H54 (cell line): ENCODE data around the gene TRIM67.

Experiments used
- DNase-seq: peaks from one replicate; pipeline ENCODE4 v3.0.0; 2011; ENCODE audit warnings: low spot score, mixed read lengths; ENCODE audit not compliant: insufficient read length
- FAIRE-seq: peaks from 3 replicates; lab custom pipeline; 2011; peaks lifted over from hg19 to GRCh38; lab: Jason Lieb, UNC
- POLR2A ChIP-seq: IDR thresholded peaks from 2 replicates; pipeline ENCODE4 v1.6.1; 2011; ENCODE audit warnings: low read depth, mild to moderate bottlenecking, low read length

Gene TRIM67

DNA sequence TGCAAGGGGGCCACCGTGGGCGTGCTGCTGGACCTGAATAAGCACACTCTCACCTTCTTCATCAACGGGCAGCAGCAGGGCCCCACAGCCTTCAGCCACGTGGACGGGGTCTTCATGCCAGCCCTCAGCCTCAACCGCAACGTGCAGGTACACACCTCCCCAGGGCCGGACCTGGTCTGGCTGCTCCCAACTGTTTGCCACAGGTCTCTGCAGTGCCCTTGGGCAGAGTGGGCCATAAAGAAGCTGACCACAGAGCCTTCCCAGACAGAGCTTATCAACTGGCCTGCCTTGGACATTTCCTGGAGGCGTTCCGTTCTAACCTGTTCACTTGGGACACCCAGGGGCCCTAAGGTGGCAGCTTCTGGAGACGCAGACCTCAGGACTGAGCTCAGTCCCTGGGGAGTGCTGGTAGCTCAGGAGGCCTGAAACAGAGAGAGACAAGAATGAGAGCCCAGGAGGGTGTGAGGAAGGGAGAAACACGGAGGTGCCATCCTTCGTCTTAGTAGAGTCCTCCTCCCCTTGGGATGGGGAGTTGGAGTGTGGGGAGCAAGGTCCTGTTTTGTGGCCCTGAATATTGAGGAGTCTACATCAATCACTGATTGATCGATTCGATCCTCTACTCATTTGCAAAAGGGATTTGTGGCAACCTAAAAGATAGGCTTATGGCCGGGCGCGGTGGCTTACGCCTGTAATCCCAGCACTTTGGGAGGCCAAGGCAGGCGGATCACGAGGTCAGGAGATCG is 52.1 kb downstream of the TRIM67 start:
- no peak for TF ChIP-seq POLR2A
- DNase-seq, result no peak
- FAIRE-seq, result no peak

DNA sequence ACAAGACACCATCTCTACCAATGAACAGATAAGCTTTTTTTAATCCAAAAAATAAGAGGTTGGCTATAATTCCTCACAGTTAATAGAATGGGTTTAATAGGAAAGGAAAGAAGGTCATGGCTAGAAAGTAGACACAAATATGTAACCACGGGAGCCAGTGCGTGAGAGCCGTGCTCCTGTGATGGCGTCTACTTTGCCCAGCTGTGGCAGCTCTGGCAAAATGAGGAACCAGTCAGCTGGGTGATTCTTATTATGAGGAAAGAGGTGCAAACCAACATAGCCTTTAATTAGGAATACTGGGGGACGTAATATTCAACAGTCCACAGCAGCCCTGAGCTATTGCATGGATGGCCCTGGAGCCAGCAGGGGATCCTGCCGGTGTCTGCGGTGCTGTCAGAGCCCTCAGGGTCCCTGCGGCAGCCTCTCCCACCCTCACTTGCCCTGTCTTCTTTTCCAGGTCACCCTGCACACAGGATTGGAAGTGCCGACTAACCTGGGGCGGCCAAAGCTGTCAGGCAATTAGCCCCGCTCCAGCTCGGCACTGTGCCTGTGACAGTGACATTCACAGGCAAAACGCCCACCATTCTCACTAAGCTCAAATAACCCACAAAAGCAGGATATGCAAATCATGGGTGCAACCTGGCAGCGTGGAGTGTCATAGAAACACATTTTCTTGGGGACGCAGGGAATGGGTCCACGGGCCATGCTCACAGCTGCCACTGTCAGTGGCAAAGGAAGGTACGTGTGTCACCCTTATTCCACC is 53.2 kb downstream of the TRIM67 start:
- DNase-seq (no peak), FAIRE-seq (no peak)
- no peak for TF ChIP-seq POLR2A

DNA sequence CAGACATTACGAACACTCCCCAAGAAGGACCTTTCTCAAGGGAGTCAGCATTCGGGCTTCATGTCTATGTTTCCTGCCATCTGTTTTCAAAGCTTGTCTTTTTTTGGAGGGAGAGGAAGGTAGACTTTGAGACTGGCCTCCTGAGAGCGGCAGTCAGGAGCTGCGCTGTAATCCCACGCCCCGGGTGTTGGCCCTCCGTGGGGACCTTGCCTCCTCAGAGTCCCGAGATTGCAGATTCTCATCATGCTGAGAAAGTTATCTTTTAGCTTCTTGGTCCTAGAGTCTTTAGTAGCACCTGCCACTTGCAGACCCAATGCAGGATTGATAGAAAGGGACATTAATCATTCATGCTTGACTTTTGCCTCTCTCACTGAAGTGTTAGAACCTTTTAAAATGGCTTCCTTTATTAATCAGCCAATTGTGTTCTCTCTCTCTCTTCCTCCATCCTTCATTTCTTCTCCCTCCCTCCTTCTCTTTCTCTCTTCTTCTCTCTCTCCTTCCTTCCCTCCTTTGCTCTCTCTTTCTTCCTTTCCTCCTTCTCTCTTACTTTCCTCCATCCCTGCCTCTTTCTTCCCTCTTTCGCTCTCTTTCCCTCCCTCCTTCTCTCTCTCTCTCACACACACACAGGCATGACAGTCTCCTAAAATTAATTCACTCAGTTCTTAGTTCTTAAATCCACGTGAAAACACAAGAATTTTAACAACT is 54.0 kb downstream of the TRIM67 start:
- TF ChIP-seq POLR2A, result no peak
- FAIRE-seq (no peak), DNase-seq (no peak)

DNA sequence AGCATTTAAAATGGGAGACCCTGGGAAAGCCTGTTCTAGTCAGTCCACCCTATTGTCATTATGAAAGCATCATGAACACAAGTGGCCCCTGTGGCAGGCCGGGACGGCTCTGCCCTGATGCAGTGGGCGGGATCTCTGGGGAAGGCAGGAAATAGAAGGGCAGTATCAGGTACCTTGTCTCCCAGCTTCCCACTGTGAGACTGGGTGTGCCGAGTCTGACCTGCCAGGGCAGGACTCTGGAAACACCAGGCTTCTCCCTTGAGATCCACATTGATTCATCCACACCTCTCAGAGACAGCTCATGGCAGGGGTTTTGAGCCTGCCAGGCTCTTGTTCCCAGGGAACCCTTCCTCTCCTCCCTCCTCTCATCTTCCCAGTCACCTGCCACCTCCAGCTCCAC is 54.6 kb downstream of the TRIM67 start:
- no peak for TF ChIP-seq POLR2A
- DNase-seq (peak; percentile 35), FAIRE-seq (no peak)

DNA sequence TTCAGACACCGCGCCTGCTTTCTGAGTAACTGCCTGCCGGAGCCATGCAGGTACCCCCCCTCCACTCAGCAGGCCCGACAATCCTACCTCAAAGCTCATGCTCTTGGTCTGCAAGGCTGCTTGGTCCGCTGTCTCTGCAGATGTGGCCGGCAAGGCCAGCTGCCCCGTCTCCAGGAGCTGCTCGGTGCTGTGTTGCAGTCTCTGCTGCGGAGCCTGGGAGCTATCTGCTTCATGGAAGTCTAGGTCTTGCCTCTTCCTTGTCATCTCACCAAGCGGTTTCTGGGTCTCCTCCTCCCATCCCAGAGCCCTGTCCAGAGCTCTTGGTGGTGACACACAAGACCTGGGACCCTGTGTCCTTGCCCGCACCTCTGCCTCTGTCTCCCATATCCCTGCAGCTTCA is 55.2 kb downstream of the TRIM67 start:
- FAIRE-seq (no peak), DNase-seq (no peak)
- TF ChIP-seq POLR2A, result no peak

DNA sequence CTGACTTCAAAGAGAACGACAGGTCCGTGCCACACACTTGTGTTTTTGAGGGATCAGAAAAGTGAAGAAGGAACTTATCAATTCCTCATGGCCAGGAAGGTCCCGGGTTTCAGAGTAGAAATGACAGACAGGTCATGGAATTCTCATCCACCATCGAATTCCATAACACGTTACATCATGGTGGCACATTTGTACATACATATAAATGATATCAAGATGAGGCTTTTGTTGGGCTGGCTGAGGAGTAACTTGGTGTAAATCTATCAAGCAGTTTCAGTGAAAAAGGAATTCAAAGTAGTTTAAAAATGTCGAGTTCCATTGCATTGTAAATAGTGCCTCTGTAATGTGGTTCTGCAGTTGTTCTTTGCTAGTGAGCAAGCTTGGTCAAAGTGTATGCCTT is 56.2 kb downstream of the TRIM67 start:
- no peak for TF ChIP-seq POLR2A
- no peak for FAIRE-seq

DNA sequence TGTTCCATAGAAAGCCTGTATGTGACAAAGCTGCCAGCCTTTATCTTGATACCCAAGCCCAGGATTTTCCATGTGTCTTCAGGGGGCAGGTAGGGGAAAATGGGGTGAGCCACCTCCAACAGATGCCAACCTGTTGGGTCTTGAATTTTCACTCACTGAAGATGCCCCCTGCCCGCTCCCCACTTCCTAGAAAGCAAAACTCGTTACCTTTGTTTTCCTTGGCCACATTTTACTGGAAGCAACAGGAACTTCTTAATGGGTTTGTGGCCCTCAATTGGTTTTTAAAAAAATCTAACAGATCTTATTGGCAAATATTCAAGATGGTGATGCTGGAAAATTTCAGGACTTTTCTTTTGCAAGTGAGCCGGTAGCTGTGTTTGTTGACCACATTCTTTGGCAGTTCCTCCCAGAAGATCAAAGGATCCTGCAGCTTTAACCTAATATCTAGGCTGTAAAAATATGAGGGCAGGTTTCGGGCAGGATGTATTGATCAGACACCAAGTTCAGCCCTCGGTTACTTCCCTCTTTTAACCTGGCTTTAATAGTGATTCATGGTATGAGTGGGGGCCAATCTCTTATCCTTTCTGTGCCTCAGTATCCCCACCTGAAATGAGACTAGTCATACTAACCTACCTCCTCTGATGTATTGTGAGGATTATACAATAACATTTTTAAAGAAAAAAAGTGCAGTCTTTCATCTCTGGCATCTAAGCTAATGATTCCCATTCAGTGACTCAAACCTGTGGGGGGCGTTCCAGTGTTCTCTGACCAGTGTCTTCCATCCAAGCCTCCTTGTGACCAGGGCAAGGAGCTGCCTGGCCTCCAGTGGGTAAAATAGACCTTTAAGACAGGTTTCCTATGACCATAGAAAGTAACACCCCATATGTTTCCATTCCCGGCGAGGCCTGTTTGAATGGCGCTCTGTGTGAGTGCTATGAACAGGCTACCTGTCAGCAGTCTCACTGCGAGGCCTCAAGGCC is 57.9 kb downstream of the TRIM67 start:
- no peak for TF ChIP-seq POLR2A
- FAIRE-seq (no peak), DNase-seq (no peak)

More for the DNA sequence above, 56.2 kb downstream of the TRIM67 start:
- DNase-seq, result no peak

DNA sequence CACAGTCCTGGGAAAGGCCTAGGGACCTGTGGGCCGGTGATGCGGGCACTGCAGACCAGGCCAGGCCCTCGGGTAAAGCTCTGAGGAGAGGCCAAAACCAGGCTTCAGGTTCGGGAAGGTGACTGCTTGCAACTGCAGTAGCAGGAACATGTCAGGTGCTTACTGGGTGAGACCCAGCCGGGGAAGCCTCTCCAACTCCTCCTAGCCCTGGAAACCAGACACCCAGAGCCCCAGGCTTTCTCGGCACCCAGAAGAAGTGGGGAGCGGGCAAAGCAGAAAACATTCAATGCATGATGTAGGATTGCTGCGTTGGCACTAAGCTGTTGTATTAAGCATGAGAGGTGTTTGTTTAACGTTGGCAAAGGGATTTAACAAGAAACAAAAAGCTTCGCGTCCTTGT is 58.9 kb downstream of the TRIM67 start:
- no peak for TF ChIP-seq POLR2A
- FAIRE-seq (no peak), DNase-seq (no peak)

DNA sequence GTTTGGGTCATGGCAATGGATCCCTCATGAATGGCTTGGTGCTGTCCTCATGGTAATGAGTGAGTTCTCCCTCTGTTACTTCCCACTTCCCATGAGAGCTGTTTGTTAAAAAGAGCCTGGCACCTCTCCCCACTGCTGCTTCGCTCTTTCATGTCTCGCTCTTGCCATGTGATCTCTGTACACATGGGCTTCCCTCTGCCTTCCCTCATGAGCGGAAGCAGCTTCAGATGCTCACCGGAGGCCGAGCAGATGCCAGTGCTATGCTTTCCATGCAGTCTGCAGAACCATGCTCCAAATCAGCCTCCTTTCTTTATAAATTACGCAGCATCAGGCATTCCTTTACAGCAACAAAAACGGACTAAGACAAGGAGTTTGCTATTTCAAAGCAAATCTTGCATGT is 64.3 kb downstream of the TRIM67 start:
- no peak for DNase-seq
- FAIRE-seq, result no peak
- TF ChIP-seq POLR2A, result no peak

DNA sequence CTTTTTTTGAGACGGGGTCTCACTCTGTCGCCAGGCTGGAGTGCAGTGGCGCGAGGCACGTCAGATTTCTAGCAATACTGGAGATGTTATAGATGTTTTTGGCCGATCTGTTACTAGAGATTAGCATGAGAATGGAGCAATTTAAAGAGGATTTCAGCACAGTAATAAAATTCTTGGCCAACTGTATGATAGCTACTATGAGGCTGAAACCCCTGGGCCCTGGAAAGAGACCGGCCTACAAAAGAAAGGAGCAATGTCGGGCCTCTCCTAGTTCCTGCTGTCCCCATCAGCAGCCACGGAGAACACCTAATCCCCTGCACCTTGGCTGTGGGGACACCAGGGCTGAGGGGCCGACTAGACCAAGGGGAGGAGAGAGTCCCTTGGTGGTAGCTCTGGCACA is 69.7 kb downstream of the TRIM67 start:
- DNase-seq (no peak), FAIRE-seq (no peak)
- no peak for TF ChIP-seq POLR2A

DNA sequence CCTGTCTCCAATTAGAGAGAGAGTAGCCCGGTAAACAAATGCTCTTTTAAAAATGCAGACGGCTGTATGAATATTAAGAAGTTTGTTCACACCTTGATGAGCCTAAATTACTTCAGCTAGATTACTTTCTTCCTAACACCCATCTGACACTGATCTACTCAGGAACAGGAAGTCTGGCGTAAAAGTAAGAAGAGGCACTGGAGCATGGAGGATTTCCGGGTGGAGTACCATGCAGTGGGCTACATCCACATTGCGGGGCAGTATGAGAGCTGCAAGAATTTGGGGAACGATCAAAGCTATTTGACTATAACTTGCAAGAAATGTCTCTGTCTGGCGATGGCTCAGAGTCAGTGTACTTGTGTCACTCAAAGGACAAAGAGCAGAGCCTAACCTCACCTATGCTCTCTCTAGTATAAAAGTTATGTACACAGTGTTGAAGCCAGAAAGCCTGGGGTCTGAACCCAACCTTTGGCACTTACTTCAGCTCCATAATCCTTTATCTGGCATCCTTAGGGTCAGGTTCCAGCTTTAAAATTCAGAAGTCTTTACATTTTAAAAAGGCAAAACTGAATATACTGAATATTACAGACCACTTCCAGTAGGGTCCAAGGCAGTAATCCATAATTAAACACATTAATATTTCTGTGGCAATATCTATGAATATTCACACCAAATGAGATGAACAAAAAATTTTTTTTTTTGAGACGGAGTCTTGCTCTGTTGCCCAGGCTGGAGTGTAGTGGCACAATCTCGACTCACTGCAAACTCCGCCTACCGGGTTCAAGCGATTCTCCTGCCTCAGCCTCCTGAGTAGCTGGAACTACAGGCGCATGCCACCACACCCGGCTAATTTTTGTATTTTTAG is 71.2 kb downstream of the TRIM67 start:
- no peak for TF ChIP-seq POLR2A
- DNase-seq (no peak), FAIRE-seq (no peak)

DNA sequence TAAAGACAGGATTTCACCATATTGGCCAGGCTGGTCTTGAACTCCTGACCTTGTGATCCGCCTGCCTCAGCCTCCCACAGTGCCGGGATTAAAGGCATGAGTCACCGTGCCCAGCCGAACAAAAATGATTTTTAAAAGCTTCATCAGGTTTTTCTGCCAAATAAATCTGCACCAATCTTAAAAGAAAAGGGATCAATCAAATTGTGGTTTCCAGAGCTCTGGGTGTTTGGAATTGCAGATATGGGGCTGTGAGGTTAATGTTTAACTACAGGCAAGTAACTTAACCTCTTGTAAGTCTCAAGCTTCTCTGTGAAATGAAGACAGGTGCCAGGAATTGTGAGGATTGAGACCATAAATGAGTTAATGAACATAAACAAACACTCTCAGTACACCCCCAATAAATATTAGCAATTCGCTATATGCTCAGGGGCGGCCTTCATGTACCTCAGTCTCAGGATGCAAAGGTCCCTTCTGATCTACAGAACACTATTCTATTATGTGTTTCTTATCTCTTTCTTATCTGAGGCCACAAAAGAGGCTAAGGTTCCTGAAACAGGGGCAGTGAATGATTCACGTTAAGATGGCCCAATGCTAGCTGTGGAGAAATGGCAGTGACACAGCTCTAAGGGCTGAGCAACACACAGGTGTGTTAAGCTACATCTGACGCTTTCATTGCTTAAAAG is 72.0 kb downstream of the TRIM67 start:
- no peak for DNase-seq
- FAIRE-seq, result no peak
- no peak for TF ChIP-seq POLR2A
